NB4 (cell line): Measurements from ENCODE around the gene MIF4GD.

Experiments used
- CTCF ChIP-seq: IDR thresholded peaks from one replicate; pipeline ENCODE4 v1.5.1; 2012; ENCODE audit warnings: low read depth, low read length
- MAX ChIP-seq: IDR thresholded peaks from 2 replicates; pipeline ENCODE4 v1.6.1; 2011; ENCODE audit warnings: low read depth, low read length
- POLR2A ChIP-seq: IDR thresholded peaks from 2 replicates; pipeline ENCODE4 v1.6.1; 2011; ENCODE audit warnings: mild to moderate bottlenecking; ENCODE audit not compliant: insufficient read length; ENCODE audit errors: extremely low read depth

DNA sequence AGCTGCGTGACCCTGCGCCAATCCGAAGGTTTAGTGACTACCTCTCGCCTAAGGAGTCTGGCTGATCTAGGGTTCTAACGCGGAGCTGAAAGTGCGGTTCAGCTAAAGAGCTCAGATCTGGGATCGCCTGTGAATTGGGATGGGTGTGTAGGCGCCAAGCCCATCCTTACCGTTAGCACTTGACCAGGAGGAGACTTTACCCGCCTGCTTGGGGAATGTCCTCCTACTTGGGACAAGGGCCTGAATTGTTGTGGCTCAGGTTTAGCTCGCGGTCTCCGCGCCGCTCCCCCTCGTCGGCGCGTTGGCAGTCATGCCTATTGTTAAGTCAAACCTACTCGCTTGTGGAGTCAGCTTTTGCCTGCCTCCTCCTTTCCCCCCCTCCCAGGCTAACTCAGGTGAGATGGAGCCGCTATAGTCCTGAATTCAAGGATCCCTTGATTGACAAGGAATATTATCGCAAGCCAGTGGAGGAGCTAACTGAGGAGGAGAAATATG is 8.9 kb downstream of the MIF4GD start:
- TF ChIP-seq CTCF (no peak), POLR2A (no peak), MAX (no peak)
